OCI-LY1 (cell line): ENCODE results near the gene RASSF10.

ENCODE experiments used
- H2AFZ ChIP-seq: fragments of 200-600 bp; sonication (generic), shearing (Covaris generic); 2 replicates; pipeline ENCODE4 v1.6.0; 2014; ENCODE audit warnings: antibody characterized with exemption, mild to moderate bottlenecking, low read length
- H3F3A ChIP-seq: fragments of 200-600 bp; sonication (generic), shearing (Covaris generic); 2 replicates; pipeline ENCODE4 v1.6.0; 2014; ENCODE audit warnings: mild to moderate bottlenecking, antibody characterized with exemption, low read length, moderate library complexity; ENCODE audit not compliant: insufficient read depth
- H3K27ac ChIP-seq: fragments of 200-600 bp; sonication (generic); 2 replicates; pipeline ENCODE4 v1.5.1; 2014; ENCODE audit warnings: low read length, mixed run types, mild to moderate bottlenecking, low read depth; ENCODE audit not compliant: poor library complexity, severe bottlenecking
- H3K27me3 ChIP-seq: fragments of 200-600 bp; sonication (generic); 2 replicates; pipeline ENCODE4 v1.6.0; 2014; ENCODE audit warnings: antibody characterized with exemption, mild to moderate bottlenecking, low read length, moderate library complexity; ENCODE audit not compliant: insufficient read depth
- H3K36me3 ChIP-seq: fragments of 200-600 bp; sonication (generic); 2 replicates; pipeline ENCODE4 v1.6.1; 2014; ENCODE audit warnings: mild to moderate bottlenecking, antibody characterized with exemption, low read length, moderate library complexity, mixed read lengths; ENCODE audit not compliant: insufficient read depth
- H3K4me1 ChIP-seq: fragments of 200-600 bp; sonication (generic); 2 replicates; pipeline ENCODE4 v1.5.1; 2014; ENCODE audit warnings: mild to moderate bottlenecking, low read length, moderate library complexity; ENCODE audit not compliant: insufficient read depth, severe bottlenecking
- H3K4me2 ChIP-seq: fragments of 200-600 bp; sonication (generic), shearing (Covaris generic); 2 replicates; pipeline ENCODE4 v1.6.1; 2014; ENCODE audit warnings: low read length
- H3K4me3 ChIP-seq: fragments of 200-600 bp; sonication (generic); 2 replicates; pipeline ENCODE4 v1.5.1; 2014; ENCODE audit warnings: low read length, low read depth, mild to moderate bottlenecking, mixed read lengths; ENCODE audit not compliant: poor library complexity, severe bottlenecking
- H3K79me2 ChIP-seq: fragments of 200-600 bp; shearing (Covaris generic); 2 replicates; pipeline ENCODE4 v1.6.1; 2016; ENCODE audit warnings: mixed run types, low read length, mixed read lengths; ENCODE audit not compliant: insufficient read depth
- H3K9ac ChIP-seq: fragments of 200-600 bp; sonication (generic), shearing (Covaris generic); 2 replicates; pipeline ENCODE4 v1.6.1; 2014; ENCODE audit warnings: mild to moderate bottlenecking, low read length, mixed read lengths
- H3K9me2 ChIP-seq: fragments of 200-600 bp; sonication (generic), shearing (Covaris generic); 2 replicates; pipeline ENCODE4 v1.6.1; 2014; ENCODE audit warnings: low read depth, mild to moderate bottlenecking, low read length, mixed read lengths
- H3K9me3 ChIP-seq: fragments of 200-600 bp; shearing (Covaris generic); 2 replicates; pipeline ENCODE4 v1.6.1; 2014; ENCODE audit warnings: low read length, mixed read lengths
- H4K20me1 ChIP-seq: fragments of 200-600 bp; sonication (generic), shearing (Covaris generic); 2 replicates; pipeline ENCODE4 v1.6.0; 2016; ENCODE audit warnings: mild to moderate bottlenecking, low read length; ENCODE audit not compliant: insufficient read depth
- EZH2 ChIP-seq: fragments of 200-600 bp; sonication (generic), shearing (Covaris generic); IDR thresholded peaks from 2 replicates; pipeline ENCODE4 v1.8.0; 2017; ENCODE audit warnings: borderline replicate concordance, mixed run types, mild to moderate bottlenecking, antibody characterized with exemption, low read length, moderate library complexity, mixed read lengths
- TF ChIP-seq, protein P1 (sequence below): fragments of 200-600 bp; sonication (generic), shearing (Covaris generic); IDR thresholded peaks from 2 replicates; pipeline ENCODE4 v1.5.1; 2017; ENCODE audit warnings: mild to moderate bottlenecking, antibody characterized with exemption, low read length, moderate library complexity, mixed read lengths

RASSF10 gene

DNA sequence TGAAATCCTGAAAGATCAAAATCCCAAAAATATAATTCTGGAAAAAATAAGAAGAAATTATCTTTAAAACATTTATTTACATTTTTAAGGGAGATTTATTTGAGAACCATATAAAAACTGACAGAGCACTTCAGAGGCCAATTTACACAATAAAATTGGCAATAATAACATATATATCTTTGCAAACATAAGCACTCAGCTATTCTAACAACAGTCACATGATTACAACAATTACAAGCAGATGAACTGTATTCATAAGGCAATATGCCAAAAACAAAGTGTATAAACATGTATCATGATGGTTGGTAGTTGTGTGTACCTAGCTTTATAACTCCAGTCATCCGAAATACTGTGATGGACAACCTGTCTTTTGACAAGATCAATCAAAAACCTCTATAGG, 17.7 kb upstream of the RASSF10 start:
- H4K20me1 ChIP-seq: no peaks in the 10 kb centered on the region
- H3K27me3 ChIP-seq: no peaks in the 10 kb centered on the region
- no peaks in the 10 kb centered on the region for H3K9me3 ChIP-seq
- H3F3A ChIP-seq: no peaks in the 10 kb centered on the region
- no peak overlapping the region for H2AFZ ChIP-seq
- H3K27ac ChIP-seq: no peak overlapping the region
- no peaks in the 10 kb centered on the region for H3K36me3 ChIP-seq
- H3K4me3 ChIP-seq: no peak overlapping the region
- H3K9me2 ChIP-seq: no peaks in the 10 kb centered on the region
- no peaks in the 10 kb centered on the region for H3K79me2 ChIP-seq
- no peak overlapping the region for H3K4me2 ChIP-seq
- H3K9ac ChIP-seq: no peak overlapping the region
- no peaks in the 10 kb centered on the region for H3K4me1 ChIP-seq
- no peak for TF ChIP-seq EZH2
- TF ChIP-seq, protein P1, sequence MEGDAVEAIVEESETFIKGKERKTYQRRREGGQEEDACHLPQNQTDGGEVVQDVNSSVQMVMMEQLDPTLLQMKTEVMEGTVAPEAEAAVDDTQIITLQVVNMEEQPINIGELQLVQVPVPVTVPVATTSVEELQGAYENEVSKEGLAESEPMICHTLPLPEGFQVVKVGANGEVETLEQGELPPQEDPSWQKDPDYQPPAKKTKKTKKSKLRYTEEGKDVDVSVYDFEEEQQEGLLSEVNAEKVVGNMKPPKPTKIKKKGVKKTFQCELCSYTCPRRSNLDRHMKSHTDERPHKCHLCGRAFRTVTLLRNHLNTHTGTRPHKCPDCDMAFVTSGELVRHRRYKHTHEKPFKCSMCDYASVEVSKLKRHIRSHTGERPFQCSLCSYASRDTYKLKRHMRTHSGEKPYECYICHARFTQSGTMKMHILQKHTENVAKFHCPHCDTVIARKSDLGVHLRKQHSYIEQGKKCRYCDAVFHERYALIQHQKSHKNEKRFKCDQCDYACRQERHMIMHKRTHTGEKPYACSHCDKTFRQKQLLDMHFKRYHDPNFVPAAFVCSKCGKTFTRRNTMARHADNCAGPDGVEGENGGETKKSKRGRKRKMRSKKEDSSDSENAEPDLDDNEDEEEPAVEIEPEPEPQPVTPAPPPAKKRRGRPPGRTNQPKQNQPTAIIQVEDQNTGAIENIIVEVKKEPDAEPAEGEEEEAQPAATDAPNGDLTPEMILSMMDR: no peak

DNA sequence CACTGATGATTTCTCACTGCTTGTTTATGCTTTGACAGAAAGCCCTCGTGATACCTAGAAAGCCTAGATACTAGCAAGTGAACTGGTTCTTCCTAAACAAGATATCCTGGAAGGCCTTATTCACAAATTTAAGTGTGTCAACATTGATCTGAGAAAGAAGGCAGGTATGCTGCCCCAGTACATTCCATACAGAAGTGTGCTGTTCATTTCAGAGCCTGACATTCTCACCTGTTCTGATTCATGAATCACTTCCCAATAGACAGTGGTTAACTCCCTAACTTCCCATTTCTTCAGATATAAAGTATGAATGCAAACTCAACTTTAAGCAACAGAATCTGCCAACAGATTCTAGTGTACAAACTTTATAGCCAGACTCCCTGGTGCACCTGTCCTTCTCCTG, 15.5 kb upstream of the RASSF10 start:
- H3K4me2 ChIP-seq: no peak overlapping the region
- no peaks in the 10 kb centered on the region for H3K36me3 ChIP-seq
- no peak for TF ChIP-seq EZH2
- TF ChIP-seq, protein P1: no peak
- H3K9me2 ChIP-seq: no peaks in the 10 kb centered on the region
- H2AFZ ChIP-seq: no peak overlapping the region
- no peak overlapping the region for H3K27ac ChIP-seq
- H4K20me1 ChIP-seq: no peaks in the 10 kb centered on the region
- no peak overlapping the region for H3K4me3 ChIP-seq
- H3K9me3 ChIP-seq: no peaks in the 10 kb centered on the region
- H3K79me2 ChIP-seq: no peaks in the 10 kb centered on the region
- no peaks in the 10 kb centered on the region for H3F3A ChIP-seq
- H3K9ac ChIP-seq: no peak overlapping the region
- no peaks in the 10 kb centered on the region for H3K4me1 ChIP-seq
- H3K27me3 ChIP-seq: no peaks in the 10 kb centered on the region

GRCh38 chr11:12994476-12994875, 14.6 kb upstream of the RASSF10 start:
- no peak overlapping the region for H2AFZ ChIP-seq
- H3K27me3 ChIP-seq: no peaks in the 10 kb centered on the region
- no peaks in the 10 kb centered on the region for H4K20me1 ChIP-seq
- H3K9me2 ChIP-seq: no peaks in the 10 kb centered on the region
- H3K4me3 ChIP-seq: no peak overlapping the region
- no peaks in the 10 kb centered on the region for H3K79me2 ChIP-seq
- no peak overlapping the region for H3K4me2 ChIP-seq
- H3K9ac ChIP-seq: no peak overlapping the region
- no peaks in the 10 kb centered on the region for H3F3A ChIP-seq
- H3K27ac ChIP-seq: no peak overlapping the region
- TF ChIP-seq EZH2: no peak
- TF ChIP-seq, protein P1: no peak
- H3K9me3 ChIP-seq: no peaks in the 10 kb centered on the region
- no peaks in the 10 kb centered on the region for H3K4me1 ChIP-seq
- H3K36me3 ChIP-seq: no peaks in the 10 kb centered on the region
